Measurements from ENCODE around the gene CUL3. TPM values are rescaled to one million over a fixed set of nuclear protein-coding genes. Genes with fewer than 3 reads are reported as not detected.

Gene CUL3
- total and polyA plus RNA-seq, 10 of the 15 experiments (the other 5 are each of a cell fraction or from before 2014, with no cell fraction given), result 22.0 to 95.4 (median 53.4) TPM

GRCh38 chr2:224528171-224528570 is 57.0 kb downstream of the CUL3 start (continued):
- TF ChIP-seq HDAC6 (IDR thresholded peaks at IDR 0.05; ENCODE audit: unreplicated experiment) (no peak), CREB1 (IDR thresholded peaks at IDR 0.05; ENCODE audit: low read depth) (no peak), RELA (IDR thresholded peaks at IDR 0.05; ENCODE audit: borderline replicate concordance, partially characterized antibody) (no peak), TBL1XR1 (IDR thresholded peaks at IDR 0.05; ENCODE audit: low read depth, low read length) (no peak), ATF7 (IDR thresholded peaks at IDR 0.05; ENCODE audit: low read depth) (no peak), NR2F1 (conservative IDR thresholded peaks at IDR 0.05) (no peak)

DNA sequence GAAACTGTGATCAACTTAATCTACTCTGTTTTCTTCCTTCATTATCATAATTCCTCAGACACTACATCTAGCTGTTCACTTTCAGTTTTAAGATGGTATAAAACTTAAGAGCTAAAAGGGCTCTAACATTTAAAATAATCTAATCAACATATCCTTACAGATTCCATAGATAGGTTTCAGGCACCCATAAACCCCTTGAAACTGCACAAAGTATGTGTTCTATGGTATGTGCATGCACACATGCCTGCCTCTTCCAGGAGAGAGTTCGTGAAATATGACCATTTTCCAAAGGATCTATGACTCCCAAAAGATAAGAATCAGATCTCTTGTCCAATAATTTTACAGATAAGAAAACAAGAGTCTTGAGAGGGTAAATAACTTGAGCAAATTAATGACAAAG is 59.4 kb downstream of the CUL3 start:
- Histone ChIP-seq H3K79me2 (ENCODE audit: control insufficient read depth, insufficient read depth, low read length) (peaks cover 73% of the 10 kb centered on the region), H3K9me3 (replicated peaks; ENCODE audit: control insufficient read depth, insufficient read depth, low read length) (no peaks in the 10 kb centered on the region), H3K9ac (ENCODE audit: control insufficient read depth, insufficient read depth, low read length) (no peak overlapping the region), H3K36me3 (ENCODE audit: control insufficient read depth in 2 of 2, insufficient read depth in 2 of 2, low read length in 1 of 2) (no peaks in the 10 kb centered on the region; a peak in 1 of 4 replicates), H3K27ac (ENCODE audit: control insufficient read depth, insufficient read depth) (no peak overlapping the region; the same call in 1 of the 2 replicates), H3K4me1 (ENCODE audit: control insufficient read depth, insufficient read depth, low read length) (peaks cover 43% of the 10 kb centered on the region), H4K20me1 (ENCODE audit: control insufficient read depth, insufficient read depth) (no peaks in the 10 kb centered on the region), H2AFZ (ENCODE audit: control insufficient read depth, low read depth, low read length) (no peak overlapping the region), H3K4me3 (no peak overlapping the region), H3K4me2 (ENCODE audit: control insufficient read depth, insufficient read depth) (0 out of 2 replicates have a peak overlapping the region, but pooled peaks have one; percentile 24), H3K27me3 (replicated peaks in 1 of 2; ENCODE audit: control insufficient read depth in 2 of 2, insufficient read depth in 2 of 2, low read length in 1 of 2) (no peaks in the 10 kb centered on the region)
- CTCF ChIA-PET, result no interaction called here
- in situ Hi-C loops (cut with MboI), result no loop called here
- RAD21 ChIA-PET (ENCODE audit: unreplicated experiment), result interaction anchor here (1.2 to 8.9 kb wide), 5 partner anchors 8 to 113 kb away, joined by 4 to 94 read pairs (median 5); partner anchors contain the start of gene CUL3
- no TSS peak for BruUV-seq (replicated peaks)
- SMC1A ChIA-PET (ENCODE audit: uncharacterized antibody, unreplicated experiment), result interaction anchor here (0.5 to 8.9 kb wide), 4 partner anchors 10 to 56 kb away, joined by 3 to 219 read pairs (median 4); partner anchors contain the start of gene CUL3
- WGBS (ENCODE audit: insufficient coverage, insufficient replicate concordance, low lambda C conversion rate, missing lambda C conversion rate), result 96% methylated on average over 1 of the region's 1 CpG
- ATAC-seq (no peak), FAIRE-seq (no peak), DNase-seq (ENCODE audit: low read depth, low spot score) (no peak)
- intact Hi-C loops (cut with micrococcal nuclease; ENCODE audit: unreplicated experiment), result no loop called here
- POLR2A ChIA-PET, result interaction anchor here (2.7 kb wide), 1 partner anchor 44 kb away, joined by 7 read pairs; no protein-coding TSS in a partner anchor
- TF ChIP-seq EP300 (IDR thresholded peaks at IDR 0.05; ENCODE audit: borderline replicate concordance in 1 of 2, control insufficient read depth in 1 of 2, low read depth in 2 of 2, low read length in 2 of 2) (no peak), ZNF217 (IDR thresholded peaks at IDR 0.05) (no peak), MTA2 (IDR thresholded peaks at IDR 0.05; ENCODE audit: low read depth) (no peak), CUX1 (IDR thresholded peaks at IDR 0.05; ENCODE audit: insufficient replicate concordance, low read depth, low read length) (no peak), ZNF384 (IDR thresholded peaks at IDR 0.05; ENCODE audit: borderline replicate concordance, low read depth, low read length) (no peak), JUNB (IDR thresholded peaks at IDR 0.05) (no peak)

Data from GM12878 (cell line).